ENCODE results near the gene DSCAML1. TPM values are rescaled to one million over a fixed set of nuclear protein-coding genes. Genes with fewer than 3 reads are reported as not detected.

Gene DSCAML1
- total and polyA plus RNA-seq, 8 donors: 0.08 to 2.9 (median 0.45) TPM

- intact Hi-C loops (cut with DNase I; ENCODE audit: low total_unique reads): no loop called here
- DNase-seq: no peak
- 69 to 74% (median 72%) methylated on average over 8 of the region's 8 CpGs for WGBS, 5 donors
Measured at GRCh38 chr11:117473481-117474091, 323.4 kb downstream of the DSCAML1 start.

GRCh38 chr11:117471776-117472175 lies 325.2 kb downstream of the DSCAML1 start:
- H3K36me3 ChIP-seq: peaks cover 0 to 12% (median 0%) of the 10 kb centered on the region in 4 donors
- WGBS, 5 donors: 90 to 95% (median 92%) methylated on average over 6 to 7 of the region's 7 CpGs
- intact Hi-C loops (cut with DNase I; ENCODE audit: low total_unique reads): no loop called here
- TF ChIP-seq EP300 (IDR thresholded peaks at IDR 0.05) (no peak), CTCF (IDR thresholded peaks at IDR 0.05) (no peak), POLR2A (IDR thresholded peaks at IDR 0.05) (no peak), POLR2AphosphoS5 (IDR thresholded peaks at IDR 0.05) (no peak)
- H3K9me3 ChIP-seq: no peaks in the 10 kb centered on the region
- H3K4me3 ChIP-seq: no peak overlapping the region
- no peaks in the 10 kb centered on the region for H3K4me1 ChIP-seq
- no peak for DNase-seq
- no peak overlapping the region for H3K27ac ChIP-seq
- no peaks in the 10 kb centered on the region for H3K27me3 ChIP-seq

More at GRCh38 chr11:117473481-117474091, 323.4 kb downstream of the DSCAML1 start:
- Histone ChIP-seq H3K4me3 (no peak overlapping the region), H3K27ac (no peak overlapping the region), H3K9me3 (no peaks in the 10 kb centered on the region), H3K27me3 (peaks cover 0 to 10% (median 0%) of the 10 kb centered on the region in 3 donors), H3K36me3 (peaks cover 0 to 12% (median 0%) of the 10 kb centered on the region in 4 donors), H3K4me1 (no peaks in the 10 kb centered on the region)
- no peak for TF ChIP-seq POLR2AphosphoS5 (IDR thresholded peaks at IDR 0.05)
- no peak for TF ChIP-seq CTCF (IDR thresholded peaks at IDR 0.05)
- no peak for TF ChIP-seq EP300 (IDR thresholded peaks at IDR 0.05)
- no peak for TF ChIP-seq POLR2A (IDR thresholded peaks at IDR 0.05)

- peaks cover 0 to 12% (median 0%) of the 10 kb centered on the region in 4 donors for H3K36me3 ChIP-seq
- no peak for TF ChIP-seq POLR2AphosphoS5 (IDR thresholded peaks at IDR 0.05)
- TF ChIP-seq CTCF (IDR thresholded peaks at IDR 0.05): no peak
- no peak for TF ChIP-seq EP300 (IDR thresholded peaks at IDR 0.05)
- no peak for TF ChIP-seq POLR2A (IDR thresholded peaks at IDR 0.05)
Measured at GRCh38 chr11:117470576-117470975, 326.4 kb downstream of the DSCAML1 start.

GRCh38 chr11:117468888-117469287 lies 328.1 kb downstream of the DSCAML1 start:
- TF ChIP-seq CTCF (IDR thresholded peaks at IDR 0.05): no peak
- TF ChIP-seq EP300 (IDR thresholded peaks at IDR 0.05): no peak
- no peak for TF ChIP-seq POLR2AphosphoS5 (IDR thresholded peaks at IDR 0.05)
- TF ChIP-seq POLR2A (IDR thresholded peaks at IDR 0.05): no peak
- Histone ChIP-seq H3K27me3 (no peaks in the 10 kb centered on the region), H3K36me3 (peaks cover 0 to 23% (median 0%) of the 10 kb centered on the region in 4 donors), H3K27ac (no peak overlapping the region), H3K9me3 (no peaks in the 10 kb centered on the region), H3K4me3 (no peak overlapping the region), H3K4me1 (no peaks in the 10 kb centered on the region)
- DNase-seq: no peak
- WGBS, 5 donors: 58 to 77% (median 61%) methylated on average over 4 of the region's 4 CpGs
- intact Hi-C loops (cut with DNase I; ENCODE audit: low total_unique reads): no loop called here

More at GRCh38 chr11:117470576-117470975, 326.4 kb downstream of the DSCAML1 start:
- intact Hi-C loops (cut with DNase I; ENCODE audit: low total_unique reads): no loop called here
- no peak overlapping the region for H3K27ac ChIP-seq
- DNase-seq: no peak
- no peak overlapping the region for H3K4me3 ChIP-seq
- WGBS, 5 donors: 88 to 93% (median 91%) methylated on average over 2 of the region's 2 CpGs
- no peaks in the 10 kb centered on the region for H3K4me1 ChIP-seq
- H3K9me3 ChIP-seq: no peaks in the 10 kb centered on the region
- H3K27me3 ChIP-seq: no peaks in the 10 kb centered on the region
